ENCODE measurements around the gene ALDH1L1. TPM values are rescaled to one million over a fixed set of nuclear protein-coding genes. Genes with fewer than 3 reads are reported as not detected.

Gene ALDH1L1
- 1.0 and 1.2 TPM in 2 replicates for total RNA-seq

- Histone ChIP-seq H3K4me3 (ENCODE audit: low read depth, low read length) (peak within 1 kb of the TSS; percentile 44), H3K27me3 (ENCODE audit: control insufficient read depth, insufficient read depth, low read length) (peaks cover 7% of the 10 kb centered on the region), H3K36me3 (ENCODE audit: control insufficient read depth, insufficient read depth, low read length) (no peaks in the 10 kb centered on the region)
- no peak for TF ChIP-seq CTCF (IDR thresholded peaks at IDR 0.05; ENCODE audit: insufficient read depth, low read length, poor library complexity, severe bottlenecking)
- peak; percentile 23 for DNase-seq (ENCODE audit: low read depth)
These were observed at the start of gene ALDH1L1 for GRCh38 chr3:126180477-126181397. ALDH1L1 (minus strand) TSS chr3:126180586; CDS start chr3:126160979, 19,607 bp downstream.

DNA sequence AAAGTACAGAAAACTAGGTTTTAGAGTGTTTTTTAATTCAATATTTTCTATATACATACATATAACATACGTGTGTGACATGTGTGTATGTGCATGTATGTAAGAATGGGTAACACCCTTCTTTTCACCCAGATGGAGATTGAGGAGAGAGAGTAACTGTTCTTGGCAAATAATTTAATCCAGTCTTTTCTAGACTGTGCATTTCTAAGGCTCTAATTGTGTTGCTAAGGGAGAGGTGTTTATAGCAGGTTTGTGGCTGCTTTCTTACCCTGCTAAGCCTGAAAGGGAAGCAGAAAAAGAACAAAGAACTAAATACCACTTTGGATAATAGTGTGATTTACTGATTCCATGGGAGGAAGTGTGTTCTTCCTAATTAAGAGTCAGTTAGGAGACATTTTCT lies 46.0 kb upstream of the ALDH1L1 start:
- H3K4me3 ChIP-seq (ENCODE audit: low read depth, low read length) = no peak overlapping the region
- no peak for TF ChIP-seq CTCF (IDR thresholded peaks at IDR 0.05; ENCODE audit: insufficient read depth, low read length, poor library complexity, severe bottlenecking)
- peaks cover 2% of the 10 kb centered on the region for H3K27me3 ChIP-seq (ENCODE audit: control insufficient read depth, insufficient read depth, low read length)
- no peaks in the 10 kb centered on the region for H3K36me3 ChIP-seq (ENCODE audit: control insufficient read depth, insufficient read depth, low read length)
- no peak for DNase-seq (ENCODE audit: low read depth)

- no peak for TF ChIP-seq CTCF (IDR thresholded peaks at IDR 0.05; ENCODE audit: insufficient read depth, low read length, poor library complexity, severe bottlenecking)
- Histone ChIP-seq H3K4me3 (ENCODE audit: low read depth, low read length) (no peak overlapping the region), H3K36me3 (ENCODE audit: control insufficient read depth, insufficient read depth, low read length) (no peaks in the 10 kb centered on the region), H3K27me3 (ENCODE audit: control insufficient read depth, insufficient read depth, low read length) (no peaks in the 10 kb centered on the region)
- DNase-seq (ENCODE audit: low read depth) = no peak
These were observed 36.0 kb upstream of the ALDH1L1 start for GRCh38 chr3:126216416-126216815.

- DNase-seq (ENCODE audit: low read depth) = no peak
- no peak for TF ChIP-seq CTCF (IDR thresholded peaks at IDR 0.05; ENCODE audit: insufficient read depth, low read length, poor library complexity, severe bottlenecking)
- Histone ChIP-seq H3K36me3 (ENCODE audit: control insufficient read depth, insufficient read depth, low read length) (no peaks in the 10 kb centered on the region), H3K27me3 (ENCODE audit: control insufficient read depth, insufficient read depth, low read length) (no peaks in the 10 kb centered on the region), H3K4me3 (ENCODE audit: low read depth, low read length) (peak overlapping the region; percentile 37)
These were observed 33.1 kb upstream of the ALDH1L1 start for GRCh38 chr3:126213379-126214028.

- Histone ChIP-seq H3K36me3 (ENCODE audit: control insufficient read depth, insufficient read depth, low read length) (no peaks in the 10 kb centered on the region), H3K4me3 (ENCODE audit: low read depth, low read length) (peak overlapping the region; percentile 37), H3K27me3 (ENCODE audit: control insufficient read depth, insufficient read depth, low read length) (no peaks in the 10 kb centered on the region)
- DNase-seq (ENCODE audit: low read depth) = no peak
- peak; percentile 26 for TF ChIP-seq CTCF (IDR thresholded peaks at IDR 0.05; ENCODE audit: insufficient read depth, low read length, poor library complexity, severe bottlenecking)
These were observed 32.4 kb upstream of the ALDH1L1 start for GRCh38 chr3:126212620-126213378.

Data from kidney epithelial cell (primary cell).